22Rv1 (cell line): ENCODE results near the gene C2orf49.

Experiments used
- ZFX ChIP-seq: fragments of 450-650 bp; IDR thresholded peaks from 2 replicates; pipeline ENCODE4 v1.6.1; 2017; ENCODE audit warnings: antibody characterized with exemption, borderline replicate concordance
- TF ChIP-seq, protein P1 (sequence below): fragments of 450-650 bp; IDR thresholded peaks from 2 replicates; pipeline ENCODE4 v1.5.1; 2017; ENCODE audit warnings: mild to moderate bottlenecking

DNA sequence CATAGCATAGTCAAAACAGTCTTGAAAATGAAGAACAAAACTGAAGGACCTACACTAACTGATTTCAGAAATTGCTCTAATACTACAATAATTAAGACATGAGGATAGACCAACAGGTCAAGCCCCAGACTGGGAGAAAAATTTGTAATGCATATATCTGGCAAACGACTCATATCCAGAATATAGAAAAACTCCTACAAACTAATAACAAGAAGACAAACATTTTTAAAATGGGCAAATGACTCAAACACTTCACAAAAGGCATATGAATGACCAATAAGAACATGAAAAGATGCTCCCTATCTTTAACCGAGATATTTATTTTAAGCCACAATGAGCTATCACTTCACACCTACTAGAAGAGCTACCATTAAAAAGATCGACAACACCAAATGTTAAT lies 22.0 kb upstream of the C2orf49 start:
- TF ChIP-seq, protein P1, sequence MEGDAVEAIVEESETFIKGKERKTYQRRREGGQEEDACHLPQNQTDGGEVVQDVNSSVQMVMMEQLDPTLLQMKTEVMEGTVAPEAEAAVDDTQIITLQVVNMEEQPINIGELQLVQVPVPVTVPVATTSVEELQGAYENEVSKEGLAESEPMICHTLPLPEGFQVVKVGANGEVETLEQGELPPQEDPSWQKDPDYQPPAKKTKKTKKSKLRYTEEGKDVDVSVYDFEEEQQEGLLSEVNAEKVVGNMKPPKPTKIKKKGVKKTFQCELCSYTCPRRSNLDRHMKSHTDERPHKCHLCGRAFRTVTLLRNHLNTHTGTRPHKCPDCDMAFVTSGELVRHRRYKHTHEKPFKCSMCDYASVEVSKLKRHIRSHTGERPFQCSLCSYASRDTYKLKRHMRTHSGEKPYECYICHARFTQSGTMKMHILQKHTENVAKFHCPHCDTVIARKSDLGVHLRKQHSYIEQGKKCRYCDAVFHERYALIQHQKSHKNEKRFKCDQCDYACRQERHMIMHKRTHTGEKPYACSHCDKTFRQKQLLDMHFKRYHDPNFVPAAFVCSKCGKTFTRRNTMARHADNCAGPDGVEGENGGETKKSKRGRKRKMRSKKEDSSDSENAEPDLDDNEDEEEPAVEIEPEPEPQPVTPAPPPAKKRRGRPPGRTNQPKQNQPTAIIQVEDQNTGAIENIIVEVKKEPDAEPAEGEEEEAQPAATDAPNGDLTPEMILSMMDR, result no peak
- no peak for TF ChIP-seq ZFX
